Type B pancreatic cell (in vitro differentiated cells): Measurements from ENCODE around the gene LMAN1L. TPM values are rescaled to one million over a fixed set of nuclear protein-coding genes. Genes with fewer than 3 reads are reported as not detected.

ENCODE experiments used
- DNase-seq: peaks from one replicate; pipeline ENCODE4 v3.0.0; 2021; ENCODE audit warnings: mixed read lengths; ENCODE audit not compliant: unreplicated experiment; ENCODE audit errors: extremely low spot score
- H3K27ac Mint-ChIP-seq: 2 replicates; pipeline ENCODE4 v1.8.0; 2021; ENCODE audit warnings: mild to moderate bottlenecking, mixed read lengths
- H3K27me3 Mint-ChIP-seq: 2 replicates; pipeline ENCODE4 v1.8.0; 2021; ENCODE audit warnings: mixed read lengths
- H3K36me3 Mint-ChIP-seq: 2 replicates; pipeline ENCODE4 v1.8.0; 2021; ENCODE audit warnings: mixed read lengths
- H3K4me1 Mint-ChIP-seq: one replicate; pipeline ENCODE4 v1.8.0; 2021; ENCODE audit warnings: mixed read lengths; ENCODE audit not compliant: unreplicated experiment
- H3K4me3 Mint-ChIP-seq: 2 replicates; pipeline ENCODE4 v1.8.0; 2021; ENCODE audit warnings: mild to moderate bottlenecking, mixed read lengths
- H3K9me3 Mint-ChIP-seq: 2 replicates; pipeline ENCODE4 v1.8.0; 2021; ENCODE audit warnings: mixed read lengths
- CTCF ChIP-seq: fragments of 200-600 bp; sonication (generic); conservative IDR thresholded peaks from 2 replicates; pipeline ENCODE4 v1.5.0; 2021; ENCODE audit warnings: antibody characterized with exemption, mild to moderate bottlenecking
- total RNA-seq: library from RNA; stranded (reverse); gene quantifications from 2 replicates; pipeline ENCODE4 v1.2.1, GENCODE V29; 2021; ENCODE audit warnings: low replicate concordance

The LMAN1L gene
- total RNA-seq, 1 donor from 2014 or later = not detected

- peaks cover 7% of the 10 kb centered on the region for H3K36me3 Mint-ChIP-seq
- no peak overlapping the region for H3K27ac Mint-ChIP-seq
- no peak for DNase-seq
Observed at GRCh38 chr15:74850393-74850792, 37.8 kb downstream of the LMAN1L start.

DNA sequence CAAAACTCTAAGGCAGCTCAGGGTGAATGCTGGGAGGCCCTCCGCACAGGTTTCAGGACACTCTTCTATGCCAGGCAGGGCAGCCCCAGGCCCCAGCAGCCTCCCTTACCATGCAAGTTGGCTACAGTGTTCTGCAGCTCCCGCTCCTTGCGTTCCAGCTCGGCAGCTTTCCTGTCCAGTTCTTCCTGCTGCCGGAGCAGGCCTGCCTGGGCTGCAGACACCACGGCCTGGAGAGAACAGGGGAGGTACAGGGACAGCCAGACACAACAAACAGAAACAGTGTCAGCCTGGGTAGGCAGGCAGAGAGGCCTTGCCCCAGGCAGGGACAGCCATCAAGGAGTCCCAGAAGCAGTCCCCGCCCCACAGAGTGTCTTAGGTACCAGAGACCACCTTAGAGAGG is 39.3 kb downstream of the LMAN1L start:
- peaks cover 8% of the 10 kb centered on the region for H3K36me3 Mint-ChIP-seq
- H3K4me3 Mint-ChIP-seq = no peak overlapping the region
- no peaks in the 10 kb centered on the region for H3K27me3 Mint-ChIP-seq
- TF ChIP-seq CTCF = no peak
- no peak overlapping the region for H3K27ac Mint-ChIP-seq
- peaks cover 2% of the 10 kb centered on the region for H3K4me1 Mint-ChIP-seq
- DNase-seq = no peak
- H3K9me3 Mint-ChIP-seq = no peaks in the 10 kb centered on the region

More at GRCh38 chr15:74850393-74850792, 37.8 kb downstream of the LMAN1L start:
- H3K27me3 Mint-ChIP-seq = no peaks in the 10 kb centered on the region
- no peaks in the 10 kb centered on the region for H3K4me1 Mint-ChIP-seq
- no peak for TF ChIP-seq CTCF
- no peak overlapping the region for H3K4me3 Mint-ChIP-seq
- H3K9me3 Mint-ChIP-seq = no peaks in the 10 kb centered on the region

DNA sequence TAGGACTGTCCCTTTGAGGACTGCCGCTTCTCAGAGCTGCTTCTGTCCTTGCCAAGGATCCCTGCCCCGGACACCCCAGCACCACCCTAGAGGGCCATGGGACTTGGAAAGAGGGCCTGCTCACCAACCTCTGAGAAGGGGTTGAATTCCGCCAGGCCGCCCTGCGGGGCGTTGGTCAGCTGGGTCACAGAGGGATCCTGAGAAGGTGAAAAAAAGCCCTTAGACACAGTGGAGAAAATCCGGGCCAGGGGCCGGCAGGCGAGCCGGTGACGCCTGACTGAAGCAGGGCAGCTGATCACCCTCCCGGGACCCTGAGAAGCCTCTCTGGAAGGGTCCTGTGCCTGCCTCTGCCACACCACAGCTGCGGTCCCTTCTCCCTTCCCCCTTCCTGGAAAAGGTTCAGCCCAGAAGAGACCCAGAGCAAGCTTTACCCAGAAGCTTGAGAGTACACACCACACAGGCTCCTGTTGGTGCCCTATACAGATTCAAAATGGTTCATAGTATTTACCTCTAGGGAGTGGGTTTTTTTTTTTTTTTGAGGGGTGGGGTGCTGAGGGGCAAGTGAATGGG is 41.9 kb downstream of the LMAN1L start:
- Mint-ChIP-seq H3K4me1 (peaks cover 9% of the 10 kb centered on the region), H3K4me3 (no peak overlapping the region), H3K36me3 (peaks cover 3% of the 10 kb centered on the region), H3K27ac (no peak overlapping the region), H3K9me3 (no peaks in the 10 kb centered on the region), H3K27me3 (no peaks in the 10 kb centered on the region)
- no peak for TF ChIP-seq CTCF
- DNase-seq = no peak

- Mint-ChIP-seq H3K9me3 (no peaks in the 10 kb centered on the region), H3K4me3 (no peak overlapping the region), H3K36me3 (peaks cover 3% of the 10 kb centered on the region), H3K4me1 (peaks cover 9% of the 10 kb centered on the region), H3K27me3 (no peaks in the 10 kb centered on the region), H3K27ac (no peak overlapping the region)
- DNase-seq = no peak
- TF ChIP-seq CTCF = no peak
Observed at GRCh38 chr15:74855857-74856256, 43.2 kb downstream of the LMAN1L start.

- H3K4me1 Mint-ChIP-seq = peaks cover 9% of the 10 kb centered on the region
- DNase-seq = no peak
- TF ChIP-seq CTCF = no peak
- no peak overlapping the region for H3K27ac Mint-ChIP-seq
- H3K36me3 Mint-ChIP-seq = peaks cover 3% of the 10 kb centered on the region
- no peaks in the 10 kb centered on the region for H3K27me3 Mint-ChIP-seq
- H3K9me3 Mint-ChIP-seq = no peaks in the 10 kb centered on the region
- no peak overlapping the region for H3K4me3 Mint-ChIP-seq
Observed at GRCh38 chr15:74856537-74856936, 43.9 kb downstream of the LMAN1L start.
